COLO668 (cell line): ENCODE results near the gene EFNA5.

Experiments
- DNase-seq: peaks from one replicate; lab custom pipeline; 2025; ENCODE audit not compliant: unreplicated experiment; lab: John Stamatoyannopoulos, UW

Gene EFNA5

DNA sequence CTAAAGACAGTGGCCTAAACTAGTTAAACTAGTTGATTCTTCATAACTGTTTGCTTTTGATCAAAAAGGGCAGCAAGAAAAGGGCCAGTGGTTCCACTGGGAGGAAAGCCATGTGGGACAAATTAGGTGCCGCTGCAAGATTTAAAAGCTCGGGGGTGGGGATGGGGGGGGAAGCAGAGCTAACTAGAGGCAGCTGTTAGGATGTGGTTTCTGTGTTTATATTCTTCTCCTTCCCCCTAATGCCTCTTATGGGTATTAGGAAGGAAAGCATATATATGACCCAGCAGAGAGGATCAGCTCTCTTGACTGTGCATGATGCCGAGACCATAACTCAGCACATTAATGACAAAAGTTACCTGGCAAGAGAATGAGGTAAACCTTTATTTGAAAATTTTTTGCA, 65.7 kb downstream of the EFNA5 start:
- no peak for DNase-seq

DNA sequence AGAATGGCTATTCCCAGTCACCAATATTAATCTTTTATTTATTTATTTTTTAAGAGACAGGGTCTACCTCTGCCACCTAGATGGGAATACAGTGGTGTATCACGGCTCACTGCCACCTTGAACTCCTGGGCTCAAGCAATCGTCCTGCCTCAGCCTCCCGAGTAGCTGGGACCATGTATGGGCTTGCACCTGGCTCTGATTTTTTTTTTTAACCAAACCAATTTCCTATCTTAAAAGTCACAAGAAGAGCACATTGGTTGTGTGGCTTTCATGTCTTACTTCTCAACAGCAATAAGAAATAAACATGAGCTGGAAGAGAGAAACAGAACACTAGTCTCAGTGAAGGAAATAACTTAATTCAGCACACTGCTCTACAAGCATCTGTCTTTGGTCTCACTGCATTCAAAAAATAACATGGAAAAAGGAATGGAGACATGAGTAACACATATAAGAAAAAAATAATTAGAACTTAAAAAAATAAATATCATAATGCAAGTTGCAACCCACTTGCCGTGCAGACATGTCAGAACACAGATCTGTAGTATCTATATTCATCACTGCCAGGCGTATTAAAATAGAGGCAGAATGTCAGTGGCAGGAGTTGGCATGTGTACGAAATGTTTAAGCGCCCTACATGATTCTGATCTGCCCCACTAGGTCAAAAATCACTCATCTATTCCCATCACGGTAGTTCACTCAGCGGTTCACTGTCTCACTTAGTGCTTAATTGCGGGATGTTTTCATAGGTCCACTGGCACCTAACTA, 66.4 kb downstream of the EFNA5 start:
- DNase-seq = no peak

DNA sequence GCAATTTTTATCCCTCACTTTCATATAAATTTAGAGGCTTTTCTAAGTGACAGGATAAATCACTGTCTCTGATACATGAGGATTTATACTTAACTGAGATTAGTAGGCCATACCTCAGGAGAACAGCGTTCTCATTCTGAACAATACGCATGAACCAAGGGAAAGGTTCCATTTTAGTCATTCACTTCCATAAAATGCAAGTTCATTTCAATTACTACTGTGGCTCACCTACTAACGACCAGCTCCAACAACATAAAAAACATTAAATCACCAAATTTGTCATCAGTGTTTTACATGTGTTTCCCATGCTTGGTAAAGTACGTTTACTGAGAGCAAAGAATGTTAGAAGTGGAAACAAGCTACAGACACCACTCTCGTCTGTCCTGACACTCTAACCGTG, 67.4 kb downstream of the EFNA5 start:
- no peak for DNase-seq

DNA sequence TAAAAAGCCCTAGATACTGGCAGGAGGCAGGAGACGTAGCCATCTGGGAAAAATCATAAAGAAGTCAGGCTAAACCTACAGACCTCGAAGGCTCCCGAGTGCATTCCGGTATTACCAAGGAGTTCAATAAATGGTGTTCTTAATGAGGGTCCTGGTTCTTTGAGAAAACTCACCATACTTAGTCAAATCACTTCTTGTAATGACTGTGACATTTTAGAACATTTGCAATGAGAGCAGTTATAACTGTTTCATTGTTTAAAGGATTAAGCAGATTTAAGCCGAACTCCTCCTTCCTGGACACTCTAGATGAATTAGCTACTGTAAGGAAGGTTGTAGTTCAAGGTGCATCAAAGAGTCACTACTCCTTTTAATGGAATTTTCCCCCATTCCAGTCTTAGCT, 67.8 kb downstream of the EFNA5 start:
- no peak for DNase-seq

DNA sequence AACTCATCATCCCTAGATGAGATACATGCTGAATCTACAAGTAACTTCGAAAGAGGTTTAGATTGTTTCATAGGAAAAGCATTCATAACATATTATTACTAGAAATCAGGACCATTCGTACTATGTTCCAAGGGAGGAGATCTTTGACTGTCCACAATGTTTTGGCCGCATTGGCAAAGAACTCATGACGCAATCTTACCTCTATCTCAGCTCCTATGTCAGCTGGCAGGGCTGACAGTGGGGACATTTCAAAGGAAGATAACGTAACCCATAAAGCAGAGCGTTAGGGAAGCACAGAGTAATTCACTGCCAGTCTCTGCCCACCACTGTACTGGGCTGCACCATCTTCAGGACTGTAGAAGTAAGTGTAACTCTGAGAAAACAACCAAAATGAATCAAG, 69.7 kb downstream of the EFNA5 start:
- no peak for DNase-seq

DNA sequence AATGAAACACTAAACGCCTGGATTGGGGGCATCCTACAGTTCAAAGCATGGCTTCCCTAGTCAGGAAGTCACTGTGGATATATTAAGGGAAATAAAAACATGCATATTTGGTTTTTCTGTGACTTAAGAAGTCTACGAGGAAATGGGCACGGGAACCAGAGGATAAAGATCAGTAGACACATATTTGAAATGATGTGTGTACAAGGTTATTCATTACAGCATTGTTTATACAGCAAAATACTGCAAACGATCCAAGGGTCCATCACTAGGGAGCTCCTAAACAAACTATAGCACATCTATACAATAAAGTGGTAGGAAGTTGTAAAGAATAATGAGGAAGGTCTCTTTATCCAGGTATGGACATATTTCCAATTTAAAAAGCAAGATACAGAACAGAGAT, 71.8 kb downstream of the EFNA5 start:
- DNase-seq = no peak

- no peak for DNase-seq
Measured at GRCh38 chr5:107597803-107598202, 72.9 kb downstream of the EFNA5 start.

- DNase-seq = no peak
Measured at GRCh38 chr5:107597247-107597646, 73.5 kb downstream of the EFNA5 start.

DNA sequence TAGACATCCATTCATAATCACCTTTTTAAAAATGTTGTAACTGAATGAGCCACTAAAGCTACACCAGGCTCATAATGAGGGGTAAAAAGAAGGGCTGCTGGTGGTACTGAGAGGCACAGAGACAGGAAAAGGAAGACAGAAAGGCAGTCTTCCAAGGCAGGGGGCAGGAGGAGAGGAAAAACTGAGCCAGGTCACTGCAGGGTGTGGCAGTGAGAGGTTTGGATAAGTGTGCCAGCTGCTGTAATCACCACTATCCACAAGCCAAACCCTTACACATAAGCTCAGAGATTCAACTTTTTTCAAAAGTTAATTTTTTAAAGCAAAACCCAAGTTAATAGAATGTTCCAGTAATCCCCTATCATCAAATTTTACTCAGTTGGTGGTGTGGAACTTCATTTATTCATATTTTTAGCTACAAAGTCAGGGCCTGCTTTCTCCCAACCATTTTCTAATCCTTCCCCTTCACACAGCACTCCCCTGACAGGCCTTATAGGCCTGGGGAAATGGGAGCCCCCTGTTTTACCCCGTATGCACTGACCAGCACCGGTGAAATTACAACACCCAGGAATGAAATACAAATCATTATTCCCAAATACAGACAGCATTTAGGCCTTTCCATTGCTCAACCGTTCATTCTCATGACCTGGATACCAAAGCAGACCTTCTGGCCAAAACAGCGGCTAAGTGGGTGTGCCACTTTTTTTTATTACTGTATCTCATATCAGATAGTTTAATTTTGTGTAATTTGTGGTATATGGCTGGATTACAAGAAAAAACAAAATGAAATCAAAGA, 76.3 kb downstream of the EFNA5 start:
- no peak for DNase-seq

DNA sequence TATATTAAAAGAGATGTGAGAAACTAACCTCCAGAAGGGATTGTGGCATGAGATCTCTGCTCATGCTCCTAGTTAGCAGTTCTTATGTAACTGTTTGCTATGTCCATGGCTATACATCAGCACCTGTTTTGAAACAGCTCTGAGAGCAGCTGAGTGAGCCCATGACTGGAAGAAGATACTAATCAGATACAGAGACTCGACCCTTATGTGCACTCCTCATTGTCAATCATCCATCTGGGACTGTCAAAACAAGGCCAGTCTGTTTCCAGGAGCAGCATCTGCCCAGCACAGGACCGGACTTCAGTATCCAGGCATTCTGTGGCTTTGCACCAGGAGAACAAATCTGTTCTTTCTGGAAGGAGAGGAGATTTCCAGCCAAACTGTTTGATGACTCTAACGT, 77.7 kb downstream of the EFNA5 start:
- DNase-seq = no peak

DNA sequence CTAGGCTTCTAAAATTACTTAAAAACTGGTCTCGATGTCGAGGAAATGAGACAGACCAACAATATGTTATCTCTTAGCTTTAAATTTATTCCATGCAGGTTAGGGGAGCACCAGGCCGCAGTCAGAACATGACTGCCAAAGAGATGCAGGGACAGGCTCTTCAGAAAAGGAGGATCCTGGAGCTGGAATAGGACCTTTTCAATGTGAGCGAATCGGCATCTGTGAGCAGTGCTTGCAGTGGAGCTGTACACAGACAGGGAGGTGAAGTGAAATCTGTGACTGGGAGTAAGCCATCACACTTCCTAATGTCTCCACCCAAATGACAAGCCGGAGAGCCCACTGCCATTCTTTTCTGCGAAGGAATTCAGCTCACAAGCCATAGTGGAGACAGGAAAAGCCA, 78.2 kb downstream of the EFNA5 start:
- no peak for DNase-seq

- DNase-seq = no peak
Measured at GRCh38 chr5:107590686-107591085, 80.1 kb downstream of the EFNA5 start.

GRCh38 chr5:107589520-107590193, 81.1 kb downstream of the EFNA5 start:
- no peak for DNase-seq

- no peak for DNase-seq
Measured at GRCh38 chr5:107582625-107583024, 88.1 kb downstream of the EFNA5 start.

GRCh38 chr5:107580889-107581820, 89.6 kb downstream of the EFNA5 start:
- DNase-seq = no peak

DNA sequence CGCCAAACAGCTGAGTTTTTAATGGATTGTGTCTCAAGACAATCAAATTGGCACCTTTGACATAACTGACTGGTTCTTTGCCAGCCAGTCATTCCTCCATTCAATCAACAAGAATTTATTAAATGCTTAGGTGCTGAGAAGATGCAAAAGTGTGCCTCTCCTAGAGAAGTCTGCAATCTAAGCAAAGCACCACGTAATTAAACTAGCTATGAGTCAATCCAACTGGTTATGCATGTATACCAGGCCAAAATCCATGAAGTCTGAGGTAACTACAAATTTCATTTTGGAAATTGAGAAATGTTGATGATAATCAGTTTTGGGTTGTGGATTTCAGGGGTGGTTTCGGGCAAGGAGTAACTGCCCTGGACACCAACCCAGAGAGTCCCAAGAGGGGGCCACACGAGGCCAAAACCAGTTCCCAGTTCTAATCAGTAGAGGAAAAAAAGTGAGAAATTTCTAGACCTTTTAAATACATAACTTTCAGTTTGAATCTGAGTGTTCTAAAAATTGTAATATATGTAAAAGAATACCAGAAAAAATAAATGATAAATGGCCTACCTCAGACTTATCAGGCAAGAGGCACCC, 92.6 kb downstream of the EFNA5 start:
- no peak for DNase-seq

DNA sequence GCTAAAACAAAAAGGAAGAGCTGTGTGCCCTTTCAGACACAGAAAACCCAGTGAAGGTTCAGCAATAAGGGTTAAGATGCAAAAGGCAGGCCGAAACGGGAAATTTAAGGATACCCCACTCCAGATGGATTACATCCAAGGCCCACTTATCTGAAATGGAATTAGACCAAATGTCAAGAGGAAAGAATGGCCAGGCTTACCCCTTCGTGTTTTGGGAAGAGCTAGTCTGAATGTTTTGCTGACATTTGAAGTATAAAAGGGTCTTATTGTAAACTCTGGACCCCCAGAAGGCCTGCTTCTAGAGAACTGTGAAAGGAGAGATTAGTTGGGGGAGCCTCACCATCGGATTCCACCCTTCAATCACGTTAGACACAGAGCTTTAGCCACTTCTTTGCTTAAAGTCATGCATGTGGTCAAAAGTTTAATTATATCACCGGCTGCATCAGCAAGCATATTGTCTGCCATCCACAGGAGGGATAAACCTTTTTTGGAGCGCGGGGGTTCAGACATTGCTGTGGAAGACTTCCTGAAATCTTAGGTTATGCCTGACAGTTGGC, 93.3 kb downstream of the EFNA5 start:
- no peak for DNase-seq

- DNase-seq = no peak
Measured at GRCh38 chr5:107576736-107577393, 93.9 kb downstream of the EFNA5 start.

GRCh38 chr5:107576155-107576554, 94.6 kb downstream of the EFNA5 start:
- DNase-seq = no peak

GRCh38 chr5:107574287-107574686, 96.5 kb downstream of the EFNA5 start:
- DNase-seq = no peak
